ENCODE data around the gene HDAC11.

DNA sequence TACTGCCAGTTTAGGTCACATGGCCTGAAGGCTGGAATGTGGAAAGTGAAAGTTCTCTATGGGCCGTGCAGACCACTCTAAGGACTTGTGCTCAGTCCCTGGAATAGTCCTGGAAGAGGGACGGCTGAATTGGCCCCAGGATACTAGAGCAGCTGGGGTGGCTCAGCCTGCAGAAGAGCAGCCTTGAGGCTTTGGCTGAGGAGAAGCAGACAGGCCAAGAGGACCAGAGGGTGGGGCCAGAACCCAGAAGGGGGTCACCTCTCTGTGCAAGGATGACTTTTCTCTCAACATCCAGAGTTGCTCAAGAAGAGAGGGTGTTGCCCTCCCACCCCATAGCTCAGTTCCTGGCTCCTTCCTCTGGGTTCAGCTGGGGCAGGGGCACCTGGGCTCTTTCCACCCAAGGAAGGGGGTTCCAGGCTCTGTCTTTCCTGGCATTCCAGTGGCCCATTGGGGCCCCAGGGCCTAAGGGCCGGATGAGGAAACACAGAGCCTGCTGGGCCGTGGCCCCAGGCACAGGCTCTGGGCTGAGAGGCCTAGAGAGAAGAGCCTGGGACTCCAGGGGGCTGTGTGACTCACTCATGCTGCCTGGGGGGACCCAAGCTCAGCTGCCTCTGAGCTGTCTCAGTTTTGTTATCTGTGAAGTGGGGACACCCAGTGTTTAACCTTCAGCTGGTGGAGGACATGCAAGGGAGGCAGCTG lies 60.3 kb downstream of the HDAC11 start:
- TF ChIP-seq EZH2 (IDR thresholded peaks at IDR 0.05; ENCODE audit: insufficient read depth, poor library complexity, severe bottlenecking): no peak
- TF ChIP-seq EZH2phosphoT487 (IDR thresholded peaks at IDR 0.05; ENCODE audit: insufficient read depth, low read depth): no peak

All from GM23248 (cell line).